ENCODE results near the gene SLA2. TPM values are rescaled to one million over a fixed set of nuclear protein-coding genes. Genes with fewer than 3 reads are reported as not detected.
"Not testable (repeated sequence)": the region's sequence is repeated elsewhere in the genome, so short reads cannot be mapped to it uniquely, and the experiment has no call there.

Gene SLA2
- total RNA-seq, 1 experiment from 2014 or later, result not detected

DNA sequence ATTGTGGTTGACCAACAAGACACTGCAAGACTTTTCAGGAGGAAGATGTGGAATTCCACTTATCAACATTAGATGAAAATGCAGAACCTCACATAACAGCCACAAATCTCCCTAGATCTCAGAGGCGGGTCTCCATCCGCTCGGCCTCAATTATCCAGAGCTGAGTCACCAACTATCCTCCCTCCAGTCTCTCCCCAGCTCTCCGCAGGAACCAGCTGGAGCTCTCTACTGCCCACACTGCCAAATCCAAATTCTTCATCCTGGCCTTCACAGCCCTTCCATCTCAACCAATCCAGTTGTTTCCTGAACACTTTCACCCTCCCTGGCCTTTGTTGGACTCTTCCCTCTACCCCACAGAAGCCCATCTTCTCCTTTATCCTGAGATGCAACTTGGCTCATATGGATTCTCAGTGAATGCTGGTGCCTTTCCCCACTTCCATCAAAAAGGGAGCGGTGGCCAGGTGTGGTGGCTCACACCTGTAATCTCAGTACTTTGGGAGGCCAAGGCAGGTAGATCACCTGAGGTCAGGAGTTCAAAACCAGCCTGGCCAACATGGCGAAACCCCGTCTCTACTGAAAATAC is 76.1 kb downstream of the SLA2 start:
- intact Hi-C loops (cut with micrococcal nuclease; ENCODE audit: unreplicated experiment), result no loop called here
- ChIA-PET POLR2A (ENCODE audit: low non-redundant PET) (no interaction called here), CTCF (no interaction called here)
- Histone ChIP-seq H3K9me3 (ENCODE audit: low read depth, low read length, poor library complexity, severe bottlenecking) (peaks cover 7% of the 10 kb centered on the region), H3K36me3 (ENCODE audit: insufficient read depth, low read length, poor library complexity, severe bottlenecking) (no peaks in the 10 kb centered on the region), H3K27ac (ENCODE audit: low read depth, low read length, poor library complexity, severe bottlenecking) (no peak overlapping the region), H3K4me3 (ENCODE audit: low read depth, low read length, poor library complexity, severe bottlenecking) (no peak overlapping the region), H3K27me3 (replicated peaks; ENCODE audit: insufficient read depth, low read depth, low read length, poor library complexity) (no peaks in the 10 kb centered on the region), H3K4me1 (ENCODE audit: insufficient read depth, low read length, poor library complexity, severe bottlenecking) (peaks cover 21% of the 10 kb centered on the region)
- no peak for TF ChIP-seq EZH2 (IDR thresholded peaks at IDR 0.05; ENCODE audit: borderline replicate concordance, low read depth, low read length, poor library complexity, severe bottlenecking)
- TF ChIP-seq, protein P1, sequence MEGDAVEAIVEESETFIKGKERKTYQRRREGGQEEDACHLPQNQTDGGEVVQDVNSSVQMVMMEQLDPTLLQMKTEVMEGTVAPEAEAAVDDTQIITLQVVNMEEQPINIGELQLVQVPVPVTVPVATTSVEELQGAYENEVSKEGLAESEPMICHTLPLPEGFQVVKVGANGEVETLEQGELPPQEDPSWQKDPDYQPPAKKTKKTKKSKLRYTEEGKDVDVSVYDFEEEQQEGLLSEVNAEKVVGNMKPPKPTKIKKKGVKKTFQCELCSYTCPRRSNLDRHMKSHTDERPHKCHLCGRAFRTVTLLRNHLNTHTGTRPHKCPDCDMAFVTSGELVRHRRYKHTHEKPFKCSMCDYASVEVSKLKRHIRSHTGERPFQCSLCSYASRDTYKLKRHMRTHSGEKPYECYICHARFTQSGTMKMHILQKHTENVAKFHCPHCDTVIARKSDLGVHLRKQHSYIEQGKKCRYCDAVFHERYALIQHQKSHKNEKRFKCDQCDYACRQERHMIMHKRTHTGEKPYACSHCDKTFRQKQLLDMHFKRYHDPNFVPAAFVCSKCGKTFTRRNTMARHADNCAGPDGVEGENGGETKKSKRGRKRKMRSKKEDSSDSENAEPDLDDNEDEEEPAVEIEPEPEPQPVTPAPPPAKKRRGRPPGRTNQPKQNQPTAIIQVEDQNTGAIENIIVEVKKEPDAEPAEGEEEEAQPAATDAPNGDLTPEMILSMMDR (conservative IDR thresholded peaks at IDR 0.05; ENCODE audit: low read depth, low read length), result no peak
- BruUV-seq (replicated peaks), result no TSS peak
- peak; percentile 67 for DNase-seq (ENCODE audit: low spot score)

GRCh38 chr20:36565520-36565919 is 80.5 kb downstream of the SLA2 start:
- no peak for DNase-seq (ENCODE audit: low spot score)
- intact Hi-C loops (cut with micrococcal nuclease; ENCODE audit: unreplicated experiment), result no loop called here
- H3K27ac ChIP-seq (ENCODE audit: low read depth, low read length, poor library complexity, severe bottlenecking), result no peak overlapping the region
- POLR2A ChIA-PET (ENCODE audit: low non-redundant PET), result no interaction called here
- no peaks in the 10 kb centered on the region for H3K27me3 ChIP-seq (replicated peaks; ENCODE audit: insufficient read depth, low read depth, low read length, poor library complexity)
- H3K4me3 ChIP-seq (ENCODE audit: low read depth, low read length, poor library complexity, severe bottlenecking), result no peak overlapping the region
- no peaks in the 10 kb centered on the region for H3K4me1 ChIP-seq (ENCODE audit: insufficient read depth, low read length, poor library complexity, severe bottlenecking)
- peaks cover 7% of the 10 kb centered on the region for H3K9me3 ChIP-seq (ENCODE audit: low read depth, low read length, poor library complexity, severe bottlenecking)
- H3K36me3 ChIP-seq (ENCODE audit: insufficient read depth, low read length, poor library complexity, severe bottlenecking), result no peaks in the 10 kb centered on the region
- CTCF ChIA-PET, result no interaction called here
- TF ChIP-seq EZH2 (IDR thresholded peaks at IDR 0.05; ENCODE audit: borderline replicate concordance, low read depth, low read length, poor library complexity, severe bottlenecking), result no peak
- TF ChIP-seq, protein P1 (conservative IDR thresholded peaks at IDR 0.05; ENCODE audit: low read depth, low read length), result no peak
- no TSS peak for BruUV-seq (replicated peaks)

DNA sequence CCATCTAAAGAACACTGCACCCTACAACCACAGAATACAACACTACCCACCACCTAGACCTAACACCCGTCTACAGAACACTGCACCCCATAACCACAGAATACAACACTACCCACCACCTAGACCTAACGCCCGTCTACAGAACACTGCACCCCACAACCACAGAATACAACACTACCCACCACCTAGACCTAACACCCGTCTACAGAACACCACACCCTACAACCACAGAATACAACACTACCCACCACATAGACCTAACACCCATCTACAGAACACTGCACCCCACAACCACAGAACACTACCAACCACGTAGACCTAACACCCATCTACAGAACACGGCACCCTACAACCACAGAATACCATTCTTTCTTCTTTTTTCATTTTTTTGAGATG is 81.3 kb downstream of the SLA2 start:
- DNase-seq (ENCODE audit: low spot score); H3K4me1 ChIP-seq (ENCODE audit: insufficient read depth, low read length, poor library complexity, severe bottlenecking); H3K36me3 ChIP-seq (ENCODE audit: insufficient read depth, low read length, poor library complexity, severe bottlenecking); CTCF ChIA-PET; H3K4me3 ChIP-seq (ENCODE audit: low read depth, low read length, poor library complexity, severe bottlenecking); H3K27ac ChIP-seq (ENCODE audit: low read depth, low read length, poor library complexity, severe bottlenecking); POLR2A ChIA-PET (ENCODE audit: low non-redundant PET); intact Hi-C loops (cut with micrococcal nuclease; ENCODE audit: unreplicated experiment); H3K9me3 ChIP-seq (ENCODE audit: low read depth, low read length, poor library complexity, severe bottlenecking); H3K27me3 ChIP-seq (replicated peaks; ENCODE audit: insufficient read depth, low read depth, low read length, poor library complexity); BruUV-seq (replicated peaks): not testable (repeated sequence)

GRCh38 chr20:36564078-36564725 is 81.8 kb downstream of the SLA2 start:
- H3K27ac ChIP-seq (ENCODE audit: low read depth, low read length, poor library complexity, severe bottlenecking); H3K4me1 ChIP-seq (ENCODE audit: insufficient read depth, low read length, poor library complexity, severe bottlenecking); H3K27me3 ChIP-seq (replicated peaks; ENCODE audit: insufficient read depth, low read depth, low read length, poor library complexity); CTCF ChIA-PET; H3K9me3 ChIP-seq (ENCODE audit: low read depth, low read length, poor library complexity, severe bottlenecking); DNase-seq (ENCODE audit: low spot score); BruUV-seq (replicated peaks); H3K4me3 ChIP-seq (ENCODE audit: low read depth, low read length, poor library complexity, severe bottlenecking); H3K36me3 ChIP-seq (ENCODE audit: insufficient read depth, low read length, poor library complexity, severe bottlenecking); intact Hi-C loops (cut with micrococcal nuclease; ENCODE audit: unreplicated experiment); POLR2A ChIA-PET (ENCODE audit: low non-redundant PET): not testable (repeated sequence)

Data from A673 (cell line).